ENCODE results near the gene DNER.

DNA sequence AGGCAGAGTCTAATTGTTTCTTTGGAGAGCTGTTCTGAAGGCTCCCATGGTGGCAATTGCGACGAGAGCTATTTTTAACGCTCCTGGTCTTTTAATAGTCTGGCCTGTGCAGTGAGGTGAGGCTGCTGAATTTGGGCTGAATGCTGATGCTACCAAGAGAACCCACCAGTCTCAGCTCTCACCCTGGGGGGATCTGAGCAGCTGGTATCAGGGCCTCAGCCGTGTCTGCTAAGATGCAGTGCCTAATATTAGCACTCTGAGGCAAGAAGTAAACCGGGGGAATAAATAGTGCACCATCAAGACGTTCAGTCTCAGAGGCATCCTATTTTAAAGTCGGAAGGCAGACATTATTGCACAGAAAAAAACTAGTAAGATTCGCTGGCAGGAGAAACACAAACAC, 228.5 kb downstream of the DNER start:
- TF ChIP-seq, protein P1, sequence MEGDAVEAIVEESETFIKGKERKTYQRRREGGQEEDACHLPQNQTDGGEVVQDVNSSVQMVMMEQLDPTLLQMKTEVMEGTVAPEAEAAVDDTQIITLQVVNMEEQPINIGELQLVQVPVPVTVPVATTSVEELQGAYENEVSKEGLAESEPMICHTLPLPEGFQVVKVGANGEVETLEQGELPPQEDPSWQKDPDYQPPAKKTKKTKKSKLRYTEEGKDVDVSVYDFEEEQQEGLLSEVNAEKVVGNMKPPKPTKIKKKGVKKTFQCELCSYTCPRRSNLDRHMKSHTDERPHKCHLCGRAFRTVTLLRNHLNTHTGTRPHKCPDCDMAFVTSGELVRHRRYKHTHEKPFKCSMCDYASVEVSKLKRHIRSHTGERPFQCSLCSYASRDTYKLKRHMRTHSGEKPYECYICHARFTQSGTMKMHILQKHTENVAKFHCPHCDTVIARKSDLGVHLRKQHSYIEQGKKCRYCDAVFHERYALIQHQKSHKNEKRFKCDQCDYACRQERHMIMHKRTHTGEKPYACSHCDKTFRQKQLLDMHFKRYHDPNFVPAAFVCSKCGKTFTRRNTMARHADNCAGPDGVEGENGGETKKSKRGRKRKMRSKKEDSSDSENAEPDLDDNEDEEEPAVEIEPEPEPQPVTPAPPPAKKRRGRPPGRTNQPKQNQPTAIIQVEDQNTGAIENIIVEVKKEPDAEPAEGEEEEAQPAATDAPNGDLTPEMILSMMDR (IDR thresholded peaks at IDR 0.05) = no peak
- no peak for TF ChIP-seq POLR2A (IDR thresholded peaks at IDR 0.05)
- TF ChIP-seq EP300 (IDR thresholded peaks at IDR 0.05) = no peak
